22Rv1 (cell line): ENCODE measurements around the gene TMSB4X.
A peak's percentile ranks its signal among the peaks of the same experiment; 100 is the strongest.

Source experiments
- H3K27ac ChIP-seq: fragments of 450-650 bp; 2 replicates; pipeline ENCODE4 v1.5.1; 2017
- ZFX ChIP-seq: fragments of 450-650 bp; IDR thresholded peaks from 2 replicates; pipeline ENCODE4 v1.6.1; 2017; ENCODE audit warnings: antibody characterized with exemption, borderline replicate concordance
- TF ChIP-seq, protein P1 (sequence below): fragments of 450-650 bp; IDR thresholded peaks from 2 replicates; pipeline ENCODE4 v1.5.1; 2017; ENCODE audit warnings: mild to moderate bottlenecking

TMSB4X gene

DNA sequence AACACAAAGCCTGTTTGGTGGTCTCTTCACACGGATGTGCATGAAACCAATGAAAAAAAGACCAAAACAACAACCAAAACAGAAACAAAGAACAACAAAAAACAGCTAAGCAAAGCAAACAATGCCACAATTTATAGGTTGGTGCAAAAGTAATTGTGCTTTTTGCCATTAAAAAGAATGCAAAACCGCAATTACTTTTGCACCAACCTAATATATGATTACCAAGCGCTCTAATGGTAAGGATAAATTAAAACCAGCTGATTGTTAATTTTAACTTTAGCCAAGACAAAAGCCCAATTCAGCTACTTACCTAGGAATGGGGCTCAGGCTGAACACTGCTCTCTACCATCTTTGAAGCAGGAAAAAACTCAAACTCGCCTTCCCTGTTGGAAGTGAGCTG, 29.4 kb upstream of the TMSB4X start:
- TF ChIP-seq ZFX: no peak
- TF ChIP-seq, protein P1, sequence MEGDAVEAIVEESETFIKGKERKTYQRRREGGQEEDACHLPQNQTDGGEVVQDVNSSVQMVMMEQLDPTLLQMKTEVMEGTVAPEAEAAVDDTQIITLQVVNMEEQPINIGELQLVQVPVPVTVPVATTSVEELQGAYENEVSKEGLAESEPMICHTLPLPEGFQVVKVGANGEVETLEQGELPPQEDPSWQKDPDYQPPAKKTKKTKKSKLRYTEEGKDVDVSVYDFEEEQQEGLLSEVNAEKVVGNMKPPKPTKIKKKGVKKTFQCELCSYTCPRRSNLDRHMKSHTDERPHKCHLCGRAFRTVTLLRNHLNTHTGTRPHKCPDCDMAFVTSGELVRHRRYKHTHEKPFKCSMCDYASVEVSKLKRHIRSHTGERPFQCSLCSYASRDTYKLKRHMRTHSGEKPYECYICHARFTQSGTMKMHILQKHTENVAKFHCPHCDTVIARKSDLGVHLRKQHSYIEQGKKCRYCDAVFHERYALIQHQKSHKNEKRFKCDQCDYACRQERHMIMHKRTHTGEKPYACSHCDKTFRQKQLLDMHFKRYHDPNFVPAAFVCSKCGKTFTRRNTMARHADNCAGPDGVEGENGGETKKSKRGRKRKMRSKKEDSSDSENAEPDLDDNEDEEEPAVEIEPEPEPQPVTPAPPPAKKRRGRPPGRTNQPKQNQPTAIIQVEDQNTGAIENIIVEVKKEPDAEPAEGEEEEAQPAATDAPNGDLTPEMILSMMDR: no peak

GRCh38 chrX:12946406-12946805, 28.5 kb upstream of the TMSB4X start:
- no peak for TF ChIP-seq ZFX
- TF ChIP-seq, protein P1: no peak
- H3K27ac ChIP-seq: no peak overlapping the region; the same call in 1 of the 2 replicates

More for the DNA sequence above, 29.4 kb upstream of the TMSB4X start:
- no peak overlapping the region for H3K27ac ChIP-seq

GRCh38 chrX:12946838-12947544, 27.9 kb upstream of the TMSB4X start:
- H3K27ac ChIP-seq: peak overlapping the region; percentile 61
- no peak for TF ChIP-seq ZFX
- TF ChIP-seq, protein P1: peak; percentile 85

GRCh38 chrX:12947545-12948235, 27.2 kb upstream of the TMSB4X start:
- no peak for TF ChIP-seq ZFX
- TF ChIP-seq, protein P1: no peak
- H3K27ac ChIP-seq: peak overlapping the region; percentile 61

DNA sequence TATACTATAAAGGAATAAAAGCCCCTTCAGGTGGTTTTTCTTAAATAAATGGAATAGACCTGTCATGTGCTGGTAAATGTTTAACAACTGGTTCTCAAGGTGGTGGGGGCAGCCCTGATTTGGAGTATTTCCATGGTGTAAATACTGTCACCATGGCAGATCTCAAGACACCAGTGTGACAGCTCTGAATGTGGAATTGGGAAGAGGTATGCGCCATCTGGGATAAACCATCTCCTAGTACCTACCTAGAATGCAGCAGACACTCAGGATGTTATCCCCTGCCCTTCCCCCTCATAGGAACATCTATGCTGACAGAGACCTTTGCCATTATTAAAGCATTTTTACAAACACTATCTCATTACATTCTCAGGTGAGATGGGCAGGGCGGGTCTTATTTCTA, 26.4 kb upstream of the TMSB4X start:
- no peak overlapping the region for H3K27ac ChIP-seq

GRCh38 chrX:12949205-12949926, 25.5 kb upstream of the TMSB4X start:
- TF ChIP-seq ZFX: no peak
- TF ChIP-seq, protein P1: no peak
- no peak overlapping the region for H3K27ac ChIP-seq

More for the DNA sequence above, 26.4 kb upstream of the TMSB4X start:
- TF ChIP-seq, protein P1: no peak
- no peak for TF ChIP-seq ZFX
